ENCODE results near the gene H1-8. TPM values are rescaled to one million over a fixed set of nuclear protein-coding genes. Genes with fewer than 3 reads are reported as not detected.

H1-8 gene
- total and polyA plus RNA-seq, 11 donors: not detected

DNA sequence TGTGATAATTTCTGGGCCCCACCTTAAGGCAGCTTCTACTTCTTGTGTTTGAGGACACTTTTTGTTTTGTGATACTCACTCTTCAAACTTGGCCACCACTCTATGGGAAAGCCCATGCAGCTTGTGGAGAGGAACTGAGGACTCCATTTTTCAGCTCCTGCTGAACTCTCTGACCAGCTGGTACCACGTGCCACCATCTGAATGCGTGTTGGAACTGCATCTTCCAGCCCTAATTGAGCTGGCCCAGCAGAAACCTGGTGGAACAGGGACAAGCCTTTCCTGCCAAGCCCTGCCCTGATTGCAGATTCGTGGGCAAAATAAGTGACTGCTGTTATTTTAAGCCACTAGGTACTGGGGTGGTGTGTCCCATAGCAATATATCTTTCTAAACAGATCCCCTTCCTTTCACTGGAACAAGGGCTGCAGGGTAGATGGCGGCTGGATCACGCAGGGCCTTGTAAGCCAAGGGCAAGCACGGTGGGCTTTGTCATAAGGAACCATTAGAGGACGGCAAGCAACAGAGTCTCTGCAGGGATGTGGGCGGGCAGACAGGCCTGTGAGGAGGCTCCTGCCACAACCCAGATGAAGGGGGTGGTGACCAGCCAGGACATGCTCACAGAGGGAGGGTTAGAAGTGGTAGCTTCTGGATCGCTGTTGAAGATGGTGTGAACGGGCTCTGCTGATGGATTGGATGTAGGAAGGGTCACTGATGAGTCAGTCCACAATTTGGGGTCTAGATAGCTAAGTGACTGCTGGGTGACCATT, 9.5 kb downstream of the H1-8 start:
- Histone ChIP-seq H3K27me3 (no peaks in the 10 kb centered on the region), H3K4me3 (no peak overlapping the region), H3K4me1 (peaks cover 3 to 54% (median 38%) of the 10 kb centered on the region in 12 donors), H3K36me3 (peaks cover 0 to 30% (median 18%) of the 10 kb centered on the region in 9 donors), H3K9me3 (no peaks in the 10 kb centered on the region), H3K27ac (peak overlapping the region in 2 of 12 donors; percentile 4 to 18)
- TF ChIP-seq POLR2A (IDR thresholded peaks at IDR 0.05) (no peak), CTCF (IDR thresholded peaks at IDR 0.05) (no peak)
- WGBS, 4 donors: 66 to 74% (median 69%) methylated on average over 10 of the region's 10 CpGs
- ATAC-seq (no peak), DNase-seq (peak in 2 of 5 donors; percentile 16 to 51)
- intact Hi-C loops (cut with DNase I): loop anchor here in 6 of 10 donors (5.0 to 10.0 kb wide), 3 partner anchors 45 to 50 kb away; no protein-coding TSS in a partner anchor

GRCh38 chr3:129553171-129553570, 10.2 kb downstream of the H1-8 start:
- 68 to 72% (median 69%) methylated on average over 5 to 6 of the region's 6 CpGs for WGBS, 4 donors
- Histone ChIP-seq H3K4me1 (peaks cover 7 to 61% (median 43%) of the 10 kb centered on the region in 12 donors), H3K9me3 (no peaks in the 10 kb centered on the region), H3K27me3 (no peaks in the 10 kb centered on the region), H3K36me3 (peaks cover 0 to 37% (median 25%) of the 10 kb centered on the region in 9 donors), H3K4me3 (no peak overlapping the region), H3K27ac (no peak overlapping the region)
- peak in 1 of 5 donors; percentile 59 for DNase-seq
- peak in 1 of 4 donors; percentile 2 for ATAC-seq
- no peak for TF ChIP-seq CTCF (IDR thresholded peaks at IDR 0.05)
- intact Hi-C loops (cut with DNase I): loop anchor here in 6 of 10 donors (5.0 to 10.0 kb wide), 3 partner anchors 46 to 51 kb away; no protein-coding TSS in a partner anchor

- Histone ChIP-seq H3K4me1 (peaks cover 8 to 67% (median 49%) of the 10 kb centered on the region in 12 donors), H3K36me3 (peaks cover 0 to 43% (median 30%) of the 10 kb centered on the region in 9 donors), H3K4me3 (no peak overlapping the region), H3K9me3 (no peaks in the 10 kb centered on the region), H3K27me3 (no peaks in the 10 kb centered on the region), H3K27ac (peak overlapping the region in 5 of 12 donors; percentile 19 to 52 (median 26))
- ATAC-seq (no peak), DNase-seq (peak in 1 of 5 donors; percentile 56)
- no peak for TF ChIP-seq CTCF (IDR thresholded peaks at IDR 0.05)
- WGBS, 4 donors: 36 to 48% (median 45%) methylated on average over 15 of the region's 15 CpGs
- intact Hi-C loops (cut with DNase I): loop anchor here in 6 of 10 donors (5.0 to 10.0 kb wide), 3 partner anchors 46 to 51 kb away; no protein-coding TSS in a partner anchor
These were observed 10.7 kb downstream of the H1-8 start for GRCh38 chr3:129553719-129554118.

Measured in heart left ventricle (tissue), 16 donors.